GM21447 (cell line): ENCODE measurements around the gene CD7.

Experiments used
- ATAC-seq: cut with Tn5 transposase; IDR thresholded peaks from one replicate; pipeline ENCODE4 v1.9.1; 2021; ENCODE audit not compliant: unreplicated experiment

CD7 gene

GRCh38 chr17:82300707-82301270 is 16.6 kb downstream of the CD7 start:
- no peak for ATAC-seq

GRCh38 chr17:82300228-82300627 is 17.2 kb downstream of the CD7 start:
- no peak for ATAC-seq

GRCh38 chr17:82299452-82299851 is 18.0 kb downstream of the CD7 start:
- ATAC-seq: no peak

GRCh38 chr17:82298538-82299421 is 18.6 kb downstream of the CD7 start:
- no peak for ATAC-seq

GRCh38 chr17:82297714-82298537 is 19.5 kb downstream of the CD7 start:
- peak; percentile 55 for ATAC-seq

GRCh38 chr17:82297280-82297713 is 20.1 kb downstream of the CD7 start:
- ATAC-seq: peak; percentile 29

GRCh38 chr17:82296511-82297279 is 20.7 kb downstream of the CD7 start:
- no peak for ATAC-seq

GRCh38 chr17:82295472-82295814 is 22.0 kb downstream of the CD7 start:
- no peak for ATAC-seq

DNA sequence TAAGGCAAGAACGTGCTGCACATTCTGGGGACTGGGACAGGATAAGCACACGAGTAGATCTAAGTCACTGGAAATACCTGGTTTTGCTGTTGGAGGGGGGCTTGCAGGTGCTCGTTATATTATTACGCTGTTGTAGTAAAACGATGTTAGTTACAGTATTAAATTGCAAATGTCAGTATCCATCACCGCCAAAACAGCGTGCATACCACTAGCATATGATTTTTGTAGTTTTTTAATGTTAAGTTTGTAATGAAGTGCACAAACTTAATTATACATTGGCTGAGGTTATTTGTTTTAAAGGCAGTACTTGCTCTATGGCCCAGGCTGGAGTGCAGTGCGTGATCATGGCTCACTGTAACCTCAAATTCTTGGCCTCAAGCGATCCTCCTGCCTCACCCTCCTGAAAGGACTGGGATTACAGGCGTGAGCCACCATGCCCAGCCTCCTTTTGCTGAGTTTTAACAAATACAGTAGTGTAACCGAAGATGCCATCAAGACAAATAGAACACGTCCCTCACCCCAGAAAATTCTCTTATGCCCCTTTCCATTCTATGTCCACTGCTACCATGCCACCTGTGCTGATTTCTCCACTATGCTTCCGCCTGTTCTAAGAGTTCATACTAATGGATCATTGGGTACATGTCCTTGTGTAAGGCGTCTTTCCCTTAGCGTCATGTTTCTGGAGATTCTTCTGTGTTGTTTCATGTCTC is 23.2 kb downstream of the CD7 start:
- ATAC-seq: no peak

- ATAC-seq: peak; percentile 94
Observed at GRCh38 chr17:82292251-82293154, 24.9 kb downstream of the CD7 start.

- no peak for ATAC-seq
Observed at GRCh38 chr17:82291582-82292250, 25.7 kb downstream of the CD7 start.

- ATAC-seq: no peak
Observed at GRCh38 chr17:82287868-82288801, 29.3 kb downstream of the CD7 start.

- no peak for ATAC-seq
Observed at GRCh38 chr17:82287013-82287867, 30.2 kb downstream of the CD7 start.

GRCh38 chr17:82285141-82285540 is 32.3 kb downstream of the CD7 start:
- ATAC-seq: no peak

- no peak for ATAC-seq
Observed at GRCh38 chr17:82283208-82283749, 34.1 kb downstream of the CD7 start.
